Esophagus squamous epithelium (tissue), 4 donors: ENCODE measurements around the gene CD34.

Source experiments
- CTCF ChIP-seq, 6 experiments: fragments of 450-650 bp in 4 of 6; fragments of 200-600 bp in 2 of 6; sonication (generic) in 2 of 6; IDR thresholded peaks; one replicate each; pipeline ENCODE4 v1.5.1; 2016 to 2019; ENCODE audit warnings: antibody characterized with exemption in 6 of 6, mild to moderate bottlenecking in 4 of 6, moderate library complexity in 4 of 6
- POLR2A ChIP-seq, 4 donors: fragments of 450-650 bp; IDR thresholded peaks; one replicate each; pipeline ENCODE4 v1.6.1; 2017; ENCODE audit warnings: antibody characterized with exemption in 4 of 4, mild to moderate bottlenecking in 4 of 4, moderate library complexity in 3 of 4

GRCh38 chr1:207893737-207894582, 17.0 kb downstream of the CD34 start:
- TF ChIP-seq CTCF (IDR thresholded peaks at IDR 0.05) (no peak), POLR2A (IDR thresholded peaks at IDR 0.05) (no peak)
